RPMI8226 (cell line): ENCODE results near the gene SELE.

Source experiments
- DNase-seq: peaks from one replicate; pipeline ENCODE4 v3.0.0-alpha.2; 2015

The SELE gene, protein sequence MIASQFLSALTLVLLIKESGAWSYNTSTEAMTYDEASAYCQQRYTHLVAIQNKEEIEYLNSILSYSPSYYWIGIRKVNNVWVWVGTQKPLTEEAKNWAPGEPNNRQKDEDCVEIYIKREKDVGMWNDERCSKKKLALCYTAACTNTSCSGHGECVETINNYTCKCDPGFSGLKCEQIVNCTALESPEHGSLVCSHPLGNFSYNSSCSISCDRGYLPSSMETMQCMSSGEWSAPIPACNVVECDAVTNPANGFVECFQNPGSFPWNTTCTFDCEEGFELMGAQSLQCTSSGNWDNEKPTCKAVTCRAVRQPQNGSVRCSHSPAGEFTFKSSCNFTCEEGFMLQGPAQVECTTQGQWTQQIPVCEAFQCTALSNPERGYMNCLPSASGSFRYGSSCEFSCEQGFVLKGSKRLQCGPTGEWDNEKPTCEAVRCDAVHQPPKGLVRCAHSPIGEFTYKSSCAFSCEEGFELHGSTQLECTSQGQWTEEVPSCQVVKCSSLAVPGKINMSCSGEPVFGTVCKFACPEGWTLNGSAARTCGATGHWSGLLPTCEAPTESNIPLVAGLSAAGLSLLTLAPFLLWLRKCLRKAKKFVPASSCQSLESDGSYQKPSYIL

DNA sequence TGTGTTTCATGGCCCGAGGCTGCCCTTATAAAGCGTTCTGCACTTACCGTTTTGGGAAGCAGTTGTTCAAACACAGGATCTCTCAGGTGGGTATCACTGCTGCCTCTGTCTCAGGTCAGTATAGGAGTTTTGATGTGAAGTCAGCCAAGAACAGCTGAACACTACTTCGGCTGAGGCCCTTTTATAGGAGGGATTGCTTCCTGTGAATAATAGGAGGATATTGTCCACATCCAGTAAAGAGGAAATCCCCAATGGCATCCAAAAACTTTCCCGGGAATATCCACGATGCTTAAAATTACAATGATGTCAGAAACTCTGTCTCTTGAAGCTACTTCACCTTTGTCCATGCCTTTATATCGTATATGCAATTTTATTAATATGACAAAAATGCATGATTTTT is at the start of gene SELE:
Gene SELE (minus strand): TSS at position 156 of the 400 bp plus-strand sequence. CDS start 467 bp downstream, outside the sequence.
- DNase-seq = no peak

DNA sequence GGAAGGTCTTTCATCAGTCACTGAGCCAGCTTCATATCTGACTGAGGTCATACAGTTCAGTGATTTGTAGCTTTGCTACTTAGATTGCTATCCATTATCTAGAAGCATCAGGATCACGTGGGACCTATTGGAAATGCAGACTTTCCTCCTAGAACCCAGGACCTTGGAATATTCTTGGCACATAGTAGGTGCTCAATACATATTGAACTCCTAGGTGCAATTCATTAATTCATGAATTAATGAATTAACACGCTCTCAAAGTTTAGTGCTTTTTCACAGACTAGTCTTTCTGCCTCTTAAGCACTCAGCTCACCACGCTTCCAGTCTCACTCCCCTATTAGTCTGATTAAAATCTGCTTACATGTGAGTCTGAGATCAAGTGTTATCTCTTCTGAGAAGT is 48.7 kb upstream of the SELE start:
- DNase-seq = no peak

DNA sequence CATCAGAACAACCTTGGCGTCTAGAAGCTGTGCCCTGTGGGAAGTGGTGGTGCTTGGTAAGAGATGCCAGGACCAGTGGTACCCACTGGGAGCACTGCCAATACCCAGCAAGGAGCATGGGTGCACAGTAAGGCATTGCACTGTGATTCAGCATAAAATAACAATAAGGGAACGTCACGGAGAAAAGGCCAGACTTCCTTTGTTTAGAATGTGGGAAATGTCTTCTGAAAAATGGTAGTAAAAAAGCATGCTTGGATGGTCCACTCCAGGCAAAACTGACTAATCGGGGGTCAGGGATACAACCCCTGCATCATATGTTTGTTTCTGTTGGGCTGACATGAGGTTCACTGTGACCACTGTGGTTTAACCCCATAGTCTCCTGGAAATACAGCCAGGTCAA is 46.1 kb upstream of the SELE start:
- no peak for DNase-seq

DNA sequence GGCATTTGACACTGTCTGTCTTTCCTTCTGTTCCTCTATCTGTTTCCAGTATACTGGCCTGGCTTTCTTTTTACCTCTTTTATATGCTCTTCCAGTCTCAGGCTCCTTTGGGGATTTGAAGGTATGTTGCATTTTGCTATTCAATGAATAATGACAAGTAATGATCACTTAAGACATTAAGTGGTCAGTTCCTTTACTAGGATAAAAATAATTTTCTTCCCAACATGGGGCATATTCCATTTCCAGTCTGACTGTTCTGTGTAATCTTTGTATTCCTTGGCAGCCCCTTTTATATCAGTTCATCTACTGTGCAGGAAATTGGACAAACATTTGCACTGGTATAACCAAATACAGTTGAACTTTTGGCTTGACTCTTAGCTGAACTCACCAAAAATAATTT is 45.3 kb upstream of the SELE start:
- DNase-seq = no peak

DNA sequence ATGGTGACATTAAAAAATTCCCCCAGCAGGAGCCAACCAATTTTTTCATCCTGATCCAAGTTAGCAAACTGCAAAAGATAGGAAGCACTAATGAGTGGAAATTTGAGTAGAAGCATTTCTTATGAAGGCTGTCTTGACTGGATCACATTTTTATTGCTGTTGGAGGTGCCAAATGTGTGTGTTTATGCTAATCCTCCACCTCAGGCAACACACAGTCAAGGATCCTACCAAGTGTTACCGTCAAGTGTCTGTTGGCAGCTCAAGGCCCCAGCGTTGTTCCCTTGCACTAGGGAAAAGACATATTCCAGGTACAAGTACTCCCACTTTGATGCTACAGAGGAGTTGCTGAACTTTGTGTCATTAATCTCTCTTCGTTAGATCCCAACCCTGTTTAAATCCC is 42.6 kb upstream of the SELE start:
- no peak for DNase-seq

DNA sequence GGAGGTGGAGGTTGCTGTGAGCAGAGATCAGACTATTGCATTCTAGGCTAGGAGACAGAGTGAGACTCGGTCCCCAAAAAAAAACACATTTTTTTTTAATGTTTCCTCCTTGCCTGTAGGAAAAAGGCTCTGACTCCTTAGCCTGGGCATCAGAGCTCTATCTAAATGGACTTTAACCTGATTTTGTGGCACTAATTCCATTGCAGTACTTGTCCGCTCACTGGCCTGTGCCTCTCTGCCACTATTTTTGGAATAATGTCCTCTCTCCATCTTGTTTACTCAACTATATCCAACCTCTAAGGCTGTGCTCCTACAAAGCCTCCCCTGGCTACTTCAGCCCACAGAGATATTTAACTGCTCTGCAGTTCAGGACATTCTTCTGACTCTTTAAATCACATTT is 34.3 kb upstream of the SELE start:
- DNase-seq = no peak

DNA sequence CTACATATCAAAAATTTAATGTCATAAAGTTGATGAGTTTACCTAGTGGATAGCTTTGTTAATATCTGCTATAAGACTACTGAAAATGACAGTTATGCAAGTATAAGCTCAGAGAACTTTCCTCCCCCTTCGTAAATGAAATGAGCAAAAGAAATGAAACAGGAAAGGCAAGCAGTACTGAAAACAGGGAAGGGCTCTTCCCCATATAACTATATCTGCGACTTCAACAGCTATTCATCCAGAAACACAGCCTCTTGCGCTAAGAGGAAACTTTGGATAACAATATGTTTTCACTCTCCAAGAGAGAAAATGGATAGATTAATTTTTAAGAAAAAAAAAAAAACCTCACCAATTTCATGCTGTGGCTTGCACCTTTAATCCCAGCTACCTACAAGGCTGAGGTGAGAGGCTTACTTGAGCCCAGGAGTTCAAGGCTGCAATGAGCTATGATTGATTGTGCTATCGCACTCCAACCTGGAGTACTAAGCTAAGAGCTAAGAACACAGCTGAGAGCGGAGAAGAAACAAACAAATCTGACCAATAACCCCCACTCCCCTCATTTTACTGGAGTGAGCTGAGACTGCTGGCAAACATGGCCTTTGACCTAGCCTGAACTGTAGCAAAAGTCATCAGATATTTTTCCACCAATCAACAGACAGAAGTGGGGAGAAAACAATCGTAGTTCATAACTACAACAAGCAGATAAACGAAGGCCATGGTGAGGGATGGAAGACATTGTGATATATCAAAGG is 31.9 kb upstream of the SELE start:
- no peak for DNase-seq

DNA sequence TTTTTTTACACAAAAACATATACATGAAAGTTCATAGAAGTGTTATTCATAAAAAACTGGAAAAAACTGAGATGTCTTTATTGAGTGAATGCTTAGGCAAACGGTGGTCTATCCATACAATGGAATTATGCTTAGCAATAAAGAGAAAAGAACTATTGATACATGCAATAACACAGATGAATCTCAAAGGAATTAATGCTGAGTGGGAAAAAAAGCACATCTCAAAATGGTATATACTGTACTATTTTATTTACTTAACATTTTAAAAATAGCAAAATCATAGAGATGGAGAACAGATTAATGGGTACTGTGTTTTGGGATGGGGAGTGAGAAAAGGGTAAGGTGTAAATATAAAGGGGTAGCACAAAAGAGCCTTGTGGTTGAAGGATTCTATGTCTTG is 31.0 kb upstream of the SELE start:
- no peak for DNase-seq

DNA sequence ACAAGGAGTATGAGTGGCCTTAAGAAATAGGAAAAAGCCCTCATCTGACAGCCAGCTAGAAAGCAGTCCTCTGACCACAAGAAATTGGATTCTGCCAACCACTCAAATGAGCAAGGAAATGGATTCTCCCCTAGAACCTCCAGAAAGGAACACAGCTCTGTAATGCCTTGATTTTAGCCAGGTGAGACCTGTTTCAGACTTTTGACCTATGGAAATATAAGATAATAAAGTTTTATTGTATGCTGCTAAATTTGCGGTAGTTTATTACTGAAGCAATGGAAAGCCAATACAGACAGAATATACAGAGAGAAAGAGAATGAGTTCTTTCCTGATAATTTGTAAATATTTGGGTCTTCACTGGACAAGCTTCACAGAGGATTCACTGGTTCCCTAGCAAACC is 28.8 kb upstream of the SELE start:
- no peak for DNase-seq

DNA sequence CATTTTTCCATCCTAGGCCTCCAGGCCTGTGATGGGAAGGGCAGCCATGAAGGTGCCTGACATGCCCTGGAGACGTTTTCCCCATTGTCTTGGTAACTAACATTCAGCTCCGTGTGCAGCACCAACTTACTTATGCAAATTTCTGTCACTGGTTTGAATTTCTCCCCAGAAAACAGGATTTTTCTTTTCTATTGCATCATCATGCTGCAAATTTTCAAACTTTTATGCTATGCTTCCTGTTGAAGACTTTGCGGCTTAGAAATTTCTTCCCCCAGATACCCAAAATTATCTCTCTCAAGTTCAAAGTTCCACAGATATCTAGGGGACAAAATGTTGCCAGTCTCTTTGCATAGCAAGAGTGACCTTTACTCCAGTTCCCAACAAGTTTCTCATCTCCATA is 25.2 kb upstream of the SELE start:
- DNase-seq = no peak

DNA sequence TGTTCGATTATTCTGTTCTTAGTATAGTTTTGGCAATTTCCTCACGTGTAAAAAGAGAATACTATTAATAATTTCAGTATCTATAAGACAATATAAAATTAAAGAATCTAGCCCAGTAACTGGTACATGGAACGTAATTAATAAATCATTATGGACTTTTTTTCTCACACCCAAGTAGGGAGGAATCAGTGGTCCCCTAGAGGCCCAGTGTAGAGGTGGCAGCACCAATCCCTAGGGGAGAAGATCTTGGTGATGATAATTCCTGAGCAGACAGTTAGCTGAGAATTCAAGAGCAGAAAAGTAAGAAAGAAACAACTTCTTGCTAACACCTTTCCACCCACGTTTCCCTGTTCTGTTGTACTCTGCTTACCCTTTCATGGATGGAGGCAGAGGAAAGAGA is 19.7 kb upstream of the SELE start:
- DNase-seq = no peak

DNA sequence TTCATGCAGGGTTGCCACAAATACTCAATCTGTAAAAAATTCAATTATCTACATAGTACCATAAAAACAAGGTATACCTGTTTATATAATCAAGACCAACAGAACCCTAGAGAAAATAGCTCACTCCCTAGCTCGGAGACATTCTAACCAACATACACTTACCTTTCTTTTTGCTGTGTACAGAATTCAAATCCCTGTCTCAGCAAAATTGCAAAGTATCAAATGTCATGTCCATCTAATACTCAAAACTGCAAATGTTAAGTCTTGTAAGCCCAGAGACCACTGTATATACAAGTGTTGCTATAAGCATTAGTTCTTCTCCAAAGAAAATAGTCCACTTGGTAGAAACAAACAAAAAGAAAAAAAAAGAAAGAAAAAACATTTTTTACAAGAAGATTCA is 16.2 kb upstream of the SELE start:
- no peak for DNase-seq

DNA sequence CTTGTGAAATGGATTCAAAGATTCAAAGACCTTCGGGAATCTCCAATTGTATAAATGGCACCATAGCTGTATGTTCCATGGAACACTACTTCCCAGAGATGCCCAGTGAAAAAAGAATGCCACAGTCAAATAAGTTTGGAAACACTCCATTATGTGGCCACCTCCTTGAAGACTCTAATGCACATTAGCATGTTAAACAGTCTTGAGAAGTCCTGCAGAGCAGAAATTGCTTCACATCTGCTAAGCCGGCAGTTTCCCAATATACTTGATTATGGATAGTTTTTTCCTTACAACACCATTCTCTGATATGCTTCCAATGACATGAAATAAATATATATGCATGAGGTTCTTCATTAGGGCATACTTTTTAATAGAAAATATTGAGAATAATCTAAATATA is 12.7 kb upstream of the SELE start:
- DNase-seq = no peak

DNA sequence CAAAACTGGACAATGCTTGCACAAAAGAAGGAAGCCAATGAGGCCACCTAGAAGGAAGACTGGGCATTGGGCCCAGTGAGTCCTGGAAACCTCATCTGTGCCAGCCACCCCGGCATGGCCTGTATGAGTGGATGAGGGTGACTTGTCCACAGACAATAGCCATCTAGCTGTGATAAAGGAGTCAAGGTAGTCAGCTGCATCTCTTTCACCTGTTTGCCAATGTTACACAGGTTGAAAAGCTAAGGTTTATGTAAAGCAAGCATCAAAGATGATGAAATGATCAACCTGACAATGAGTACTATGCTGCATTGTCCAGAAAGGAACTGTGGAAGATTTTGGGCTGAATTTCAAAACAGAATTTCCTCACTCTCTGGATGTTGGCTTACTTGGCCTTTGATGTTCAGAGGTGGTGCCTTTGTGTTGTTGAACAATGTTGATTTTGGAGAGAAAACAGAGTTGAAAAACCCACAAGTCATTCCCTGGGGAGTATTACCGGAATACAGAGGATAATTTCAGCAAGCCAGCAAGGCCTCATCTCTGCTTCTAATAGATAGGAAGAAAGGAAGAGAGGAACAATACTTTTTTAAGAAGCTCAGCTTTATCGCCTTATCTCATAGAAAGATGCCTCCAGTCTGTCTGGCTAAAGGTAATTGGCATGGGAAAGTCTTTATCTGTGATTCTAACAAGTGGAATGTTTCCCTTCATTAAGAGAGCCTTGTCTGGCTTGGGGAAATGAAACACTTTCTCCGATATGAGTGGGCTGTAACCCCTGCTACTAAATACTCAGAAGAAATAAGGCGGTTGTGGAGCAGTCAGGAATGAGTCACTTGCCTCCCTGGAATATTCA is 11.4 kb upstream of the SELE start:
- no peak for DNase-seq

DNA sequence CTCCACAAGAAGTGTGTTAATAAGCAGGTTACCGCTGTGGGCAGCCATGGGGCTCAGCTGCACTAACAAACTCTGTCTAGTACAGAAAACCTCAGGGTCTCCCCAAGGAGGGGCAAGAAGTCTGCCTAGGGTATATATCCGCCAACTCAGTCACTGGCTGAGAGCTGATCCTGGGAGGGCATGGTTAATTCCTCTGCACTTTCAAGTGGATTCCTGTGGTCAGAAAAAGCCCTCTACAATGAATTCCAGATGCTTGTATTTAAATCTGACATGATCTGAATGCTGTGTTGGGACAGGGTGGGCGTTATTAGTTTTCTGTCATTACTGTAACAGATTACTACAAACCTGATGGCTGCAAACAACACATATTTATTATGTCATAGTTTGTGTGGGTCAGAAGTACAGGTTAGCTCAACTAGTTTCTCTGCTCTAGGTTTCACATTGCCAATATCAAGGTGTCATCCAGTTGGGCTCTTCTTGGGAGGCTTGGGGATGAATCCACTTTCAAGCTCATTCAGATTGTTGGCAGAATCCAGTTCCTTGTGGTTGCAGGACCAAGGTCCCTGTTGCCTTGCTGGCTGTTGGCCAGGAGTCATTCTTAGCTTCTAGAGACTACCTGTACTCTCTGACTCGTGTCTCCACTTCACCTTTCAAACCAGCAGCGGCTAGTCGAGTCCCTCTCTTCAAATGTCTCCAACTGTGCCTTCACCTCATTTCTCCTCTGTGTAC is 8.0 kb upstream of the SELE start:
- no peak for DNase-seq

DNA sequence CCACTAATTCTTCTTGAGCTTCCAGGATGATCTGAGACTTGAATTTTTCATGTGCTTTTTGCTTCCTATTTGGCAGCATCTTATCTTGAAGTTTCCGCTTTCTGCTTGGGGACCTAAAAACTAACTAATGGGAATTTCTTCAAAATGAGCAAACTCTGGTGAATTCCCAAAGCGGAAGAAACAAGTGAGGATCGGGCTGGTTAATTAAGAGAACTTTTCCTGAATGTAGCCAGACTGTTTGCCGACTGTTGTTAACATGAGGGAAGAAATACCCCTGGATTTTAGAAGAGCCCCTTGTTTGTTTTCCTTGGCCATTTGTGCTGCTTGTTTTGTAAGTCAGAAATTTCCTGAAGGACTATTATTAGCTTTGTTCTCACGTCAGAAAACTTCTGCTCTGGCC is 6.1 kb upstream of the SELE start:
- DNase-seq = no peak

DNA sequence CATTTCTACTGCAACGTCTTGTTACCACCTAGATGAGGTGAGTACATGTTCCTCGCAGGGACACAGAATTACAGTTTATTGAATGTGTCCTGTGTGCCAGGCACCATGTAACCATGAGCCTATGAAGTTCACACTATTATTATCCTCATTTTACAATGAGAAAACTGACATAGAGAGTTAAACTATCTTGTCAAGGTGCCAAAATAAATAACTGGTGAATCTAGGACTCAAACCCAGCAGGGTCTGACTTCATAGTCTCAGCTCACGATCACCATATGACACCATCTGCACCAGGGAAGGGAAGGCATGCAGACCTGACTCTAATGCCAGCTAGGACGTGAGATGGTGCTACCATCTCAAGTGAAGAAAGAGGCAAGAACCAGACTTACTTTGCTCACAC is 2.4 kb downstream of the SELE start:
- DNase-seq = no peak

DNA sequence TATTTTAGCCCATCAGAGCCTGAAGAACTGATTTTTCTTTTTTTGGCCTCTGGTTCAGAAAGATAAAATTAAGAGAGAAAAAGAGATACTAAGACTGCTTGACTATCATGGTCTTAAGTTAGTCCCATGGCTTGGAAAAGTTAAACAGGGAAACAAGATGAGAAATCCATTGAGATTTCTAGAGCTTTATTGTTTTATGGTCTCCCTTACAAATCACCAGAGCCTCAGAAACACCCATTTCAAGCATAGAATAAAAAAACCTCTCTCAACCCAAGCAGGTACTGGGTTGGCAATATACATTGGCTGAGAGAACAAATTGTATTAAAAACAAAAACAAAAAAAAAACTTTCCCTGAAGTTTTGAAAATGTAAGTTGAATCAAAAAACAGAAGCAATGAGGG is 3.9 kb downstream of the SELE start:
- DNase-seq = no peak

DNA sequence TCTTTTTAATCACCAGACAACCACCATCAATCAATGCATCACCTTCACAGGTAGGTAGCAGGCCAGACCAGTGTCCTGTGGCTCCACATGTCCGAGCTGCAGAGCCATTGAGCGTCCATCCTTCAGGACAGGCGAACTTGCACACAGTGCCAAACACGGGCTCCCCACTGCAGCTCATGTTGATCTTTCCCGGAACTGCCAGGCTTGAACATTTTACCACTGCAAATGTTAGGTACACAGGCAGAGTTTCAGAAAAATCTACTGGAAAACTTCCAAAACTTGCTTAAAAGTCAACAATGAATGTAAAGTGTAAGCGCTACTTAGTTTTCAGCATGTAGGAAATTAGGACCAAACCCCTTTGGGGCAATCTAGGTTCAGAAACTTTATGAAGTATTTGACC is 6.6 kb downstream of the SELE start:
- no peak for DNase-seq

DNA sequence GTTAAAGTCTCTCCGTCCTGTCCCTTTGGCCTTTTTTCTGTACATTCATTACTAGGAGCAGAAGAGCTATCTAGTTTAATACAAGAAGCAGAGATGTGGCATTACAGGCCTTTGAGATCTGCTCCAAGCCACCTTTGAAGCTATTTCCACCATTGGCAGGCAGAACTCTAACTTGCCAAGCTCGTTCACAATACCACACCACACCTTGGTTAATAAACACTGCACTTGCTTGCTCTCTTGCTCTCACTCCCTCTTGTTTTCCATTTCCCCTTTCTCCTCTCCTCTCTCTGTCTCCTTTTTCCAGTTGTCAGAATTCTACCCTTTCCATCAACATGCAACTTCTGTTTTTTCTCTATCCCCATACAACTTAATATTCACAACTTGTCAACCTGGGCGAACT is 7.0 kb downstream of the SELE start:
- DNase-seq = no peak

DNA sequence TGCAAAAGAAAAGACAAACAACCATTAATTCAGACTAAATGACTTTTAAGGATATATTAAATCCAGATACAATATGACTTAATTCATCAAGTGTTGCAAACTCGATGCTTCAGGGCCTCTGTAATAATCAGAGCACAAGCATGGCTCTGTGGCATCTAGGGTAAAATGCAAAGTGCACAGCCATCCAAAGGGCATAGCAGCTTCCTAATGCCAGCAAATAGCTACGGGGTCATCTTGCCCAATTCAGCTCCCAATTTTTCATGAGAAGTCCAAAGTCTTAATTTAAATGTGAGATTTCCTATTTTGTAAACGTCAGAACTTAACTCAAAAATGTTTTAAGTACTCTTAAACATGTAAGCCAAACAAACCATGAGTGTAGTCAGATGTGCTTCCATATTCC is 7.9 kb downstream of the SELE start:
- no peak for DNase-seq

DNA sequence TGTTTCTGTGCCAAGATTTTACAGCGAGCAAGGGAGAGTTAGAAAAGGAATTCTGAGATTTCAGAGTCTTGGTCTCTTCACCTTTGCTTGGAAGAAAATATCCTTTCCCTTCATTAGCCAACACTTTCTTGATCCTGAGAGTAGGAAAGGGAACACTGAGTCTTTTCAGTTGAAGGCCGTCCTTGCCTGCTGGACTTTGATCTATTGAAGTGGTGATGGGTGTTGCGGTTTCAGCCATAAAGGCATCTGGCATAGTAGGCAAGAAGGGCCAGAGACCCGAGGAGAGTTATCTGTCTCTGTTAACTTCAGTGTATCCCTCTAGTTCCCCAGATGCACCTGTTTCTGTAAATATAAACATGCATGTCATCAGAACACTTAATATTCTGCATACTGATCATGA is 9.7 kb downstream of the SELE start:
- no peak for DNase-seq

DNA sequence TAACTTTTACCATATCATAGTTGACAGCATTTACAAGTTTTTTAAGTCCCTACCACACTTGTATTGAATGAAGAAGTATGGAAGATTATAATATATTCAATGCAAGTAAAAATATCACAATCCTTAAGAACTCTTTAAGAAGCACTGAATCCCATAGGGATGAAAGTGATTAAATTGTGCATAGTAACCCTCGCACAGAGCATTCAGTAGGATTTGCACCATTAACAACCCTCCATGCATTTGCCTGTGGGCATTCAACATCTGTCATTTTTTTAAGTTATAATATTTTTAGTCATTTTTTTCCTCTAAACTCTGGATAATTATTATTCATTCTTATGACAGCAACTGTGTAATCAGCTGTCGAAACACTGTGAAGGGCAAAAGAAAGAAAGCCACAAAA is 10.1 kb downstream of the SELE start:
- no peak for DNase-seq
